Skeletal muscle satellite cell (primary cell): ENCODE results near the gene CD84.
"Not testable (repeated sequence)": the region's sequence is repeated elsewhere in the genome, so short reads cannot be mapped to it uniquely, and the experiment has no call there.

Source experiments
- H3K27me3 ChIP-seq: 2 replicates; pipeline ENCODE4 v1.7.0; 2013; ENCODE audit warnings: low read length; ENCODE audit not compliant: control insufficient read depth, insufficient read depth
- H3K36me3 ChIP-seq: 2 replicates; pipeline ENCODE4 v1.7.0; 2013; ENCODE audit warnings: mild to moderate bottlenecking, control low read depth, low read length; ENCODE audit not compliant: insufficient read depth
- H3K4me1 ChIP-seq: 2 replicates; pipeline ENCODE4 v1.7.0; 2013; ENCODE audit warnings: low read length; ENCODE audit not compliant: control insufficient read depth, insufficient read depth
- H3K4me2 ChIP-seq: 2 replicates; pipeline ENCODE4 v1.7.0; 2013; ENCODE audit warnings: mild to moderate bottlenecking, low read length
- H3K4me3 ChIP-seq: 2 replicates; pipeline ENCODE4 v1.7.0; 2013; ENCODE audit warnings: low read length
- H3K9ac ChIP-seq: 2 replicates; pipeline ENCODE4 v1.7.0; 2013; ENCODE audit warnings: mild to moderate bottlenecking, low read depth, low read length, moderate library complexity
- H3K9me3 ChIP-seq: replicated peaks from 2 replicates; pipeline ENCODE4 v1.7.0; 2013; ENCODE audit warnings: mild to moderate bottlenecking, control low read depth, low read length

Gene CD84

DNA sequence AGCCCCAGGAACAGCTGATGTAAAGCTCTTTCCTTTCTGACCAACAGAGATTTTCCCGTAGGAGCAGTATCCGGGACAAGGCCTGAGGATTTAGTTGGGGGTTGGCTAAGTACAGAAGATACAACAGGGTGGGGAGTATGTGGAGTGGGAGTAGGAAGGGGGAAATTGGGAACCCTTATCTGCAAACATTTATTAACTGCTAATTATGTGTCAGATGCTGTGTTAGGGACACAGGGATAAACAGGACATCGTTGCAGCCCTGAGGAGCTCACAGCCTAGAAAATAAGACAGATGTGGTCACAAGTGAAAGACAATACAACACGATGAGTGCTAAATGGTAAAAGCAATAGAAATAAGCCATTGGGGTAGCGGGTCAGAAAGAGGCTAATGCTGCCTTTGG lies 12.0 kb downstream of the CD84 start:
- Histone ChIP-seq H3K9ac (no peak overlapping the region), H3K4me3 (no peak overlapping the region), H3K9me3 (no peaks in the 10 kb centered on the region), H3K27me3 (no peaks in the 10 kb centered on the region), H3K36me3 (no peaks in the 10 kb centered on the region), H3K4me2 (no peak overlapping the region), H3K4me1 (no peaks in the 10 kb centered on the region)

DNA sequence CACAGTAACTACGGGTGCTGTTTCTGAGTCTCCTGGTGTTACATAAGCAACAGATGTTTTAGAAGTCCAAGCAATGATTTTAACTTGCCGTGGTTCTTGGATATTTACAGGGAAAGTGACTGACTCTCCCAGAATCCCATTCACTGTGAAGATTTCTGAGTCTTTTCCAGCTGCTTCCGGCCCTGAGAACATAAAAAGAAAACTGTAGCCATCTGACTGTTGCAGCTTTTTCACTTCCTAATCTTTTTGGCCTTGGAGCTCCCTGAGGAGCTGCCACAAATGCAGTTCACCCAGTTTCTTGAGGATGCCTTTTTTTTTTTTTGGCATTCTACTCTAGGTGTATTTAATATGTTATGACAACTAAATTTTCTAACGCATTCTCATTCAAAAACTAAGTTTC lies 13.7 kb downstream of the CD84 start:
- Histone ChIP-seq H3K4me1 (no peaks in the 10 kb centered on the region), H3K4me2 (no peak overlapping the region), H3K27me3 (no peaks in the 10 kb centered on the region), H3K4me3 (no peak overlapping the region), H3K36me3 (no peaks in the 10 kb centered on the region), H3K9me3 (no peaks in the 10 kb centered on the region), H3K9ac (no peak overlapping the region)

DNA sequence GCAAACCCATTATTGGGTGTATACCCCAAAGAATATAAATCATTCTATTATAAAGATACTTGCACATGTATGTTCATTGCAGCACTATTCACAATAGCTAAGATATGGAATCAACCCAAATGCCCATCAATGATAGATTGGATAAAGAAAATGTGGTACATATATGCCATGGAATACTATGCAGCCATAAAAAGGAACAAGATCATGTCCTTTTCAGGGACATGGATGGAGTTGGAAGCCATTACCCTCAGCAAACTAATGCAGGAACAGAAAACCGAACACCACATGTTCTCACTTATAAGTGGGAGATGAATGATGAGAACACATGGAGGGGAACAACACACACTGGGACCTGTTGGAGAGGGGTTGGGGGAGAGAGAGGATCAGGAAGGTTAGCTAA lies 16.1 kb downstream of the CD84 start:
- not testable (repeated sequence) for H3K4me1 ChIP-seq, H3K27me3 ChIP-seq, H3K4me2 ChIP-seq, H3K9ac ChIP-seq, H3K4me3 ChIP-seq, H3K9me3 ChIP-seq, H3K36me3 ChIP-seq

DNA sequence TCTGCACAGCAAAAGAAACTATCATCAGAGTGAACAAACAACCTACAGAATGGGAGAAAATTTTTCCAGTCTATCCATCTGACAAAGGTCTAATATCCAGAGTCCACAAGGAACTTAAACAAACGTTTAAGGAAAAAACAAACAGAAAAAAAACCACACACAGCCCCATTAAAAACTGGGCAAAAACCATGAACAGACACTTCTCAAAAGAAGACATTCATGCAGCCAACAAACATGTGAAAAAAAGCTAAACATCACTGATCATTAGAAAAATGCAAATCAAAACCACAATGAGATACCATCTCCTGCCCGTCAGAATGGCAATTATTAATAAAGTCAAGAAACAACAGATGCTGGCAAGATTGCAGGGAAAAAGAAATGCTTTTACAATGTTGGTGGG lies 16.6 kb downstream of the CD84 start:
- H3K4me2 ChIP-seq, H3K9me3 ChIP-seq, H3K4me1 ChIP-seq, H3K9ac ChIP-seq, H3K4me3 ChIP-seq, H3K36me3 ChIP-seq, H3K27me3 ChIP-seq: not testable (repeated sequence)

DNA sequence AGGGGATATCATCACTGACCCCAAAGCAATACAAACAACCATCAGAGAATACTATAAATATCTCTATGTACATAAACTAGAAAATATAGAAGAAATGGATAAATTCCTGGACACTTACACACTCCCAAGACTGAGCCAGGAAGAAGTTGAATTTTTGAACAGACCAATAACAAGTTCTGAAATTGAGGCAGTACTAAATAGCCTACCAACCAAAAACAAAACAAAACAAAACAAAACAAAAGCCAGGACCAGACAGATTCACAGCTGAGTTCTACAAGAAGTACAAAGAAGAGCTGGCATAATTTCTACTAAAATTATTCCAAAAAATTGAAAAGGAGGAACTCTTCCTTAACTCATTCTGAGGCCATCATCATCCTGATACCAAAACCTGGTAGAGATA lies 18.5 kb downstream of the CD84 start:
- Histone ChIP-seq H3K4me3 (no peak overlapping the region), H3K4me2 (no peak overlapping the region), H3K36me3 (no peaks in the 10 kb centered on the region), H3K9ac (no peak overlapping the region), H3K4me1 (no peaks in the 10 kb centered on the region), H3K27me3 (no peaks in the 10 kb centered on the region), H3K9me3 (no peaks in the 10 kb centered on the region)

DNA sequence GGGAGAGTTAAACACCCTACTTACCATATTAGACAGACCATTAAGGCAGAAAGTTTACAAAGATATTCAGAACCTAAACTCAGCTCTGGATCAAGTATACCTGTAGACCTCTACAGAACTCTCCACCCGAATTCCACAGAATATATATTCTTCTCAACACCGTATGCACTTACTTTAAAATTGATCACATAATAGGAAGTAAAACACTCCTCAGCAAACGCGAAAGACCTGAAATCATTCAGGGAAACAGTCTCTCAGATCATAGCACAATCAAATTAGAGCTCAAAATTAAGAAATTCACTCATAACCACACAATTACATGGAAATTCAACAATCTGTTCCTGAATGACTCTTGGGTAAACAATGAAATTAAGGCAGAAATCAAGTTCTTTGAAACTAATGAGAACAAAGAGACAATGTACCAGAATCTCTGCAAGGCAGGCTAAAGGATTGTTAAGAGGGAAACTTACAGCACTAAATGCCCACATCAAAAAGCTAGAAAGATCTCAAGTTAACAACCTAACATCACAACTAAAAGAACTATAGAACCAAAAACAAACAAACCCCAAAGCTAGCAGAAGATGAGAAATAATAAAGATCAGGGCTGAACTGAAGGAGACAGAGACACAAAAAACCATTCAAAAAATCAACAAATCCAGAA lies 19.1 kb downstream of the CD84 start:
- Histone ChIP-seq H3K4me2 (no peak overlapping the region), H3K4me1 (no peaks in the 10 kb centered on the region), H3K36me3 (no peaks in the 10 kb centered on the region), H3K27me3 (no peaks in the 10 kb centered on the region), H3K9me3 (no peaks in the 10 kb centered on the region), H3K9ac (no peak overlapping the region), H3K4me3 (no peak overlapping the region)

DNA sequence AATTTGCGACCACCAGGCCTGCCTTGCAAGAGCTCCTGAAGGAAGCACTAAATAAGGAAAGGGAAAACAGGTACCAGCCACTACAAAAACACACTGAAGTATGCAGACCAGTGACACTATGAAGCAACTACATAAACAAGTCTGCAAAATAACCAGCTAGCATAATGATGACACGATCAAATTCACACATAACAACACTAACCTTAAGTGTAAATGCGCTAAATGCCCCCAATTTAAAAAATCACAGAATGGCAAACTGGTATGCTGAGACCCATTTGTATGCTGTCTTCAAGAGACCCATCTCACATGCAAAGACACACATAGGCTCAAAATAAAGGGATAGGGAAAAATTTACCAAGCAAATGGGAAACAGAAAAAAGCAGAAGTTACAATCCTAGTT lies 19.9 kb downstream of the CD84 start:
- H3K9me3 ChIP-seq, H3K4me3 ChIP-seq, H3K27me3 ChIP-seq, H3K36me3 ChIP-seq, H3K9ac ChIP-seq, H3K4me2 ChIP-seq, H3K4me1 ChIP-seq: not testable (repeated sequence)

DNA sequence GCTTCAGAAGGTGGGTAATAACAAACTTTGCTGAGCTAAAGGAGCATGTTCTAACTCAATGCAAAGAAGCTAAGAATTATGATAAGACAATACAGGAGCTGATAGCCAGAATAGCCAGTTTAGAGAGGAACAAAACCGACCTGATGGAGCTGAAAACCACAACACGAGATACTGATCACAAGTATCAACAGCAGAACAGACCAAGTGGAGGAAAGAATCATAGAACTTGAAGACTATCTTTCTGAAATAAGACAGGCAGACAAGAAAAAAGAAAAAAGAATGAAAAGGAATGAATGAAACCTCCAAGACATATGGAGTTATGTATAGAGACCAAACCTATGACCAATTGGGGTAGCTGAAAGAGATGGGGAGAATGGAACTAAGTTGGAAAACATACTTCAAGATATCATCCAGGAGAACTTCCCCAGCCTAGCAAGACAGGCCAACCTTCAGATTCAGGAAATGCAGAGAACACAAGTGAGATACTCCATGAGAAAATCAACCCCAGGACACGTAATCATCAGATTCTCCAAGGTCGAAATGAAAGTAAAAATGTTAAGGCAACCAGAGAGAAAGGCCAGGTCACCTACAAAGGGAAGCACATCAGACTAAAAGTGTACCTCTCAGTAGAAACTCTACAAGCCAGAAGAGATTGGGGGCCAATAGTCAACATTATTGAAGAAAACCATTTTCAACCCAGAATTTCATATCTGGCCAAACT lies 20.5 kb downstream of the CD84 start:
- Histone ChIP-seq H3K4me3 (no peak overlapping the region), H3K9me3 (no peaks in the 10 kb centered on the region), H3K27me3 (no peaks in the 10 kb centered on the region), H3K9ac (no peak overlapping the region), H3K36me3 (no peaks in the 10 kb centered on the region), H3K4me2 (no peak overlapping the region), H3K4me1 (no peaks in the 10 kb centered on the region)

DNA sequence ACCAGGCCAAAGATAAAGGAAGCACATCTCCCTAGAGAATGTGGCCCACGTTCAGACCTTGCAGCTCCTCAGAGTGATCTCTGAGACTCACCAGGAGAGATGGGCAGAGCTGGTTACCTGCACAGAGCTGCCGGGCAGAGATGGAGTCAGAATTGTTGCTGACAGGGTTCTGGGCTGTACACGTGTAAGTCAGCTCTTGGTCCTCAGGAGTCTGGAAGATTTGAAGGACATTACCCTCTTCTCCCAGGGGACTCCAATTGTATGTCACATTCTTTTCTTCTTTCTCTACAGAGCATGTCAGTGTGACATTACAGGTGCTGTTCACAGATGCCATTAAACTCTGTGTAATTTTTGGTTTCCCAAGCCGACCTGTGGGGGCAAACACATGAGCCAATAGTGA lies 25.5 kb downstream of the CD84 start:
- Histone ChIP-seq H3K9ac (no peak overlapping the region), H3K4me3 (no peak overlapping the region), H3K4me1 (no peaks in the 10 kb centered on the region), H3K4me2 (no peak overlapping the region), H3K27me3 (no peaks in the 10 kb centered on the region), H3K9me3 (no peaks in the 10 kb centered on the region), H3K36me3 (no peaks in the 10 kb centered on the region)

DNA sequence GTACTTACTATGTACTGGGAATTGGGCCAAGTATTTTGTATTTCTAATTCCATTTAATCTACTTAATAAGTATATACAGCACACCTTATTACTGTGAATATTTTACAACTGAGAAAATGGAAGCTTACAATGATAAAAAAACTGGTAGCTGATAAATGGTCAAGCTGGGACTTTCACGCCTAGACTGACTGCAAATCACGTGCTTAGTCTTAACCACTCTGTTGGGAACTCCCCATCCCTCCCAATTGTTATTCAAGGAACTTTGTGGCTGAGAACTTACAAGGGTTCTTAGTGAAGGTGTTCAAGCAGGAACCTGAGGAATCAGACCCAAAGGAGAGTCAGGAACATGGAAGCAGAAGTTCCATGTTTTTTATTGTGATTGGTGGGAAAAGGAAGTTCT lies 26.9 kb downstream of the CD84 start:
- Histone ChIP-seq H3K36me3 (no peaks in the 10 kb centered on the region), H3K4me1 (no peaks in the 10 kb centered on the region)

DNA sequence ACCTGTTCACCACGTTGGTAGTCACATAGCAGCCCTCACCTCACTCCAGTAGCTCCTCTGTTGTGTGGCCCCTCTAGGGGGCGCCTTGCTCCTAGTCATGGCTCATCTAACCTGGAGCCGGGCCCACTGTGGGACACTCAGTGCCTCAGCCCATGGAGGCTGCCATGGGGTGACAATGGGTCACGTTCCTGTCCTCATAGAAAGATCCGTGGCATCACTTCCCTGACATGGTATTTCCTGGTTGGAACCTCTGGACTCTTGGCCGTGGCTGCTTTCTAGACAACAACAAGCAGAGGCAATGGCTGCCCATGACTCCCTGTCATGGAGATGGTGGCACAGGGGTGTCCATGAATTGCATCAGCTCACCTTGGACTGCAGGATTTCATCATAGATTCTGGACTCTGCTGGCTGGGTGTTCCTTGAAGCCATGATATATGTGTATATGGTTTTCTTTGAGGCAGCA lies 28.7 kb downstream of the CD84 start:
- H3K36me3 ChIP-seq = no peaks in the 10 kb centered on the region
- no peaks in the 10 kb centered on the region for H3K4me1 ChIP-seq
- no peak overlapping the region for H3K4me2 ChIP-seq
- H3K9ac ChIP-seq = no peak overlapping the region
- H3K27me3 ChIP-seq = no peaks in the 10 kb centered on the region
- H3K9me3 ChIP-seq = no peaks in the 10 kb centered on the region
- no peak overlapping the region for H3K4me3 ChIP-seq

More for the DNA sequence above, 26.9 kb downstream of the CD84 start:
- no peaks in the 10 kb centered on the region for H3K27me3 ChIP-seq
- no peak overlapping the region for H3K4me2 ChIP-seq
- no peaks in the 10 kb centered on the region for H3K9me3 ChIP-seq
- H3K4me3 ChIP-seq = no peak overlapping the region
- no peak overlapping the region for H3K9ac ChIP-seq

DNA sequence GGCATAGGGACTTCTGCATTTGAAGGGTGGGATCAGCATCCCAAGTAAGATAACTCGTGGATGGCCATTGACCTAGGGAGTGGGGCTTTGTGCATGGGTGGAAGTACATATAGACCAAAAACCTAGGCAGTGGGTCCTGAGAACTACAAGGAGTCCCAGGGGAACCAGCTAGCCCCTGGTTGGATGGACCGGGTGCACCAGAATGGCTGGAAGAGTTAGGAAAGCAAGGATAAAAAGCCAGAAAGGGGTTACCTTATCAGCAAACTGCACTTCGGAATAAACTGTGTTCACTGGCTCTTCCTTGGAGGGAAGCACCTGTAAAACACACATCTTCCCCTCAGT lies 29.7 kb downstream of the CD84 start:
- Histone ChIP-seq H3K36me3 (no peaks in the 10 kb centered on the region), H3K4me2 (no peak overlapping the region), H3K27me3 (no peaks in the 10 kb centered on the region), H3K4me1 (no peaks in the 10 kb centered on the region), H3K9ac (no peak overlapping the region), H3K4me3 (no peak overlapping the region), H3K9me3 (no peaks in the 10 kb centered on the region)
